H1 (cell line): ENCODE results near the gene CCDC148. TPM values are rescaled to one million over a fixed set of nuclear protein-coding genes. Genes with fewer than 3 reads are reported as not detected.

ENCODE experiments used
- polyA plus RNA-seq, 7 experiments: library from polyadenylated mRNA; depleted of rRNA in 3 of 7; stranded (reverse) in 5 of 7; unstranded in 2 of 7; fragments of >200 nt in 5 of 7; fragments of 200-250 nt in 2 of 7; gene quantifications; 1 replicate in 5 of 7; 2 replicates in 1 of 7; 4 replicates in 1 of 7; pipeline versions ENCODE4 v1.2.1 to v1.2.3, GENCODE V29; 2011 to 2013; ENCODE audit warnings: missing spikeins in 2 of 7, mixed read lengths in 2 of 7
- small RNA-seq: library from polyadenylated mRNA; stranded (forward); fragments of <200 nt; extraction: miRNeasy Mini kit (QIAGEN cat#:217004); gene quantifications from one replicate; pipeline ENCODE3, GENCODE V24; 2013; ENCODE audit not compliant: insufficient read depth
- total RNA-seq: library from RNA; stranded (reverse); fragmentation: NEBNext Ultra II Directional; extraction: Animal tissue kit (Norgen Biotek cat#: 25700); gene quantifications from 2 replicates; pipeline ENCODE4 v1.2.1, GENCODE V29; 2021

CCDC148 gene
- total and polyA plus RNA-seq, 2 of the 8 experiments (the other 6 are each of a cell fraction or from before 2014, with no cell fraction given), result 0.45 to 1.3 TPM

Small RNA genes within 50 kb of the gene (small RNA-seq; reads per million reads assigned to genes)
- not detected for gene RN7SL393P

Other genes with a start within 250 kb of the CCDC148 start
- gene PKP4, start 199 bp upstream of the CCDC148 start, total RNA-seq, result 83.6 and 88.0 TPM in 2 replicates
- 48.2 and 67.2 TPM in 2 replicates for gene PKP4, start 199 bp upstream of the CCDC148 start, polyA plus RNA-seq (2011; rRNA removed)